ENCODE data around the gene NUP210.

Gene NUP210

DNA sequence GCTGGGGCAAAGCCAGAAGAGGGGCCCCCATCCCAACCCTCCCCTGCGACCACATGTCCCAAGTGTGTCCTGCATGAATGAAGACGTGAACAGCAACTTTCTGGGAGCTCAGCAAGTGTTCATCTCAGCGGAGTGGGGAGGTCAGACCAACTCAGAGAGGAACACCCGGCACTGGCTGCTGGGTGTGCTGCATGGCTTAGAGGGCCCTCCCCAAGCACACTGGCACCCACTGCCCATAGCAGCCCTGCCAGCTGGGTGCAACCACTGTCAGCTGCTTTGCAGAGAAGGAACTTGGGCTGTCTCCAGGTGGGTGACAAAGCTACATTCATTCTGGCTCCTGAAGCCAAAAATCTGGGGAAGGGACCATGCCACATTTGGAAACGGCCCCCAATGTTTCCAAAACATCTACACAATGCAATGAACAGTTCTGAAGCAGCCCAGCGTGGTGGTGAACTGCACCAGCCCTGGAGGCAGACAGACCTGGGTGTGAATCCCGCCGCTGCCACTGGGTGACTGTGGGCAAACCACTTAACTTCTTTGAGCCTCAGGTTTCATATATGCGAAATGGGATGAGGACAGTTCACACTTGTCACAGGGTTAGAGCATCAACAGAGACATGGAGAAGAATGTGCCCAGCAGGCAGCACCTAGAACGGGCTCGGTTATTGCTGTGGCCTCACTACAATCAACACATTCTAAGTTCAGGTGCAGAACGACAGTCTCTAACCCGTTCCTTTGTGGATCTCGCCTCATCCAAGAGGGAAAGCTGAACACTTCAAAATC lies 145.4 kb downstream of the NUP210 start:
- TF ChIP-seq GATA2 (IDR thresholded peaks at IDR 0.05; ENCODE audit: low read depth, low read length) (no peak), GATA3 (IDR thresholded peaks at IDR 0.05; ENCODE audit: low read depth, low read length) (no peak)

DNA sequence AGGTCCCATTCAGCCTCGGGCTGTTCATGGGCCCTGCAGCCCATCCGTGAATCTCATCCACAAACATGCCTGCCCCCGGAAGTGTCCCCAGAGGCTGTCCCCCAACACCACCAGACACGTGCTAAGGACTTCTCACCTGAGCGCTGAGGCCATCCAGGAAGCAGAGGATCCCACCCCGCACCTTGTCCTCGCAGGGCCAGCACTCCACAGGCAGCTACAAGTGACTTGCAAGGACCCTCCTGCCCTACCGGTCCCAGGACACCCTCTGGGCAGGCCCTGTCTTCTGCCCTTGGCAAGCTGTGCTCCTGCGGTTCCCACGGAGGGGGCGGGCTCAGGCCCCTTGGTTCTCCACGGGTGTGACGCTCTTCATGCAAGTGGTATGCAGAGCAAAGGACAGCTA lies 146.0 kb downstream of the NUP210 start:
- no peak for TF ChIP-seq GATA2 (IDR thresholded peaks at IDR 0.05; ENCODE audit: low read depth, low read length)
- no peak for TF ChIP-seq GATA3 (IDR thresholded peaks at IDR 0.05; ENCODE audit: low read depth, low read length)

DNA sequence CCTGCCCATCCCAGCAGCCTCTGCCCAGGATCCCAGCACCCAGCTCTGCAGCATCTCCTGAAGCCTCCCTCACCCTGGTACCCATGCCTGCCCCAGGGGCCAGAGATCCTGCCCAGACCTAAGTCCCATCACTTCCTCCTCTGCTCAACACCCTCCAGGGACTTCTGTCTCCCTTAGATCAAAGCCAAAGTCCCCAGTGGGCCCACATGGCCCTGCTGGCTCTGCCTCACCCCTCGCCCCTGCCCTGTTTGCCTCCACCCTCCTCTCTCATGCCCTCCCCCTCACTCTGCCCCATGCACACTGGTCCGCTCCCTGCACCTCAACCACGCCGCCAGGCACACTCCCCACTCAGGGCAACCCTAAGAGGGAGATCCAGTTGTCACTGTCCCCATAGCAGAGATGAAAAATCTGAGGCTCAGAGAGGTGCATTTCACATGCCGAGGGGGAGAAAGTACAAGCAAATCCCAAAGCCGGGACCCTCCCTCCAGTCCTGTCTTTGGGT lies 146.5 kb downstream of the NUP210 start:
- TF ChIP-seq GATA3 (IDR thresholded peaks at IDR 0.05; ENCODE audit: low read depth, low read length) = no peak
- TF ChIP-seq GATA2 (IDR thresholded peaks at IDR 0.05; ENCODE audit: low read depth, low read length) = no peak

DNA sequence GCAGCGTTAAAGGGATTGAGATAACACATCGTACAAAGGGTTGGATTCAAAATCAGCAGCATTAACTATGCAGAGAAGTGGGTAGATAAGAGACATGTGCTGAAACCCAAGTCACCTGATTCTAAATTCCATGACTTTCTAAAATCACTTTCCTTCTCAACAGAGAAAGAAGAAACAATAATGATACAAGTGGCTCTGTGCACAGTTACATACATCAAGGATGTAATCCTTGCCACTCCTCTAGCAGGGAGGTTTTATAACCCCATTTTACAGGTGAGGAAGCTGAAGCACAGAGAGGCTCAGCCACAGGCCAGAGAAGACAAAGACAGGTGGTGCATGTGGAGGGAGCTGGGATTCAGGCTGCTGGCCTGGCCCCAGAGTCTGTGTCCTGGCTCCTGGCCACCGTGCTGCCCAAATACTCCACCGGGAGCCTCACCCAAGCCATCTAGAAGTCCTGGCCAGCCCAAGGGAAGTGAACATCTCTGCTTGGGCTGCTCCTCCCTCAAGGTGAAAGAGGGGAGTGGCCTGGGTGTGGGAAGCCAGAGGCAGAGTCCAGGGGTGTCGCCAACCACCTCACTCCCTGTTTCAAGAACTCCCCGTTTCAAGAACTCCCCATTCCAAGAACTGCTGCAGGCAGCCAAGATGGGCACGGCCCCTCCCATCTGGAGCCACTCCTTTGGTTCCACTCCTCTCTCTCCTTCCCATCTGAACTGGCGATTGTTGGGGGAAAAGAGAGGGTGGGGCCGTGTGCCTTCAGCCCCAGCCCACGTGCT lies 147.1 kb downstream of the NUP210 start:
- TF ChIP-seq GATA3 (IDR thresholded peaks at IDR 0.05; ENCODE audit: low read depth, low read length) (no peak), GATA2 (IDR thresholded peaks at IDR 0.05; ENCODE audit: low read depth, low read length) (no peak)

DNA sequence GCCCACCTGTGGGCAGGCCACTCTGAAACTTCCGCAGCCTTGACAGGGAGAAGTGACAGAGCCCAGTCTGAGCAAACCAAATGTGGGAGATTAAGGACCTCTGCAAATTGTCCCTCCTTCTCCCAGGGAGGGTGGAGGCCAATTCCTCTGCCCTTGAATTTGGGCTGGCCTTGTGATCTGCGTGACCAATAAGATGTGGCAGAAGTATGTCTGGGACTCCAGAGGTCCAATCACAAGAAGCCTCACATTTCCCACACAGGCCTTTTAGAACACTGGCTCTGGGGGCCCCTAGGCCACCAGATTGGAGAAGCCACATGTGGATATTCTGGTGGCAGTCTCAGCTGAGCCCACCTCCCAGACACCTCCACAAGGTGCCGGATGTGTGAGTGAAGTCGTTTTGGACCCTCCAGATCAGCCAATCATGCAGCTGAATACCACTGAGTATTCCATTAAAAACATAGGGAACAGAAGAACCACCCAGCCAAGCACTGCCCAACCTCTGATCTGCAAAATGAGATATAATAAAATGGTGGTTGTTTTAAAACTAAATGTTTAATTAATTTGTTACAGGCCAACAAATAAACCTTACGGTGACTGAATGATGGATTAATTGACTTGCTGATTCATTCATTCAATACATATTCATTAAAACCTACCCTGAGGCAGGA lies 150.3 kb downstream of the NUP210 start:
- TF ChIP-seq GATA2 (IDR thresholded peaks at IDR 0.05; ENCODE audit: low read depth, low read length) (no peak), GATA3 (IDR thresholded peaks at IDR 0.05; ENCODE audit: low read depth, low read length) (no peak)

DNA sequence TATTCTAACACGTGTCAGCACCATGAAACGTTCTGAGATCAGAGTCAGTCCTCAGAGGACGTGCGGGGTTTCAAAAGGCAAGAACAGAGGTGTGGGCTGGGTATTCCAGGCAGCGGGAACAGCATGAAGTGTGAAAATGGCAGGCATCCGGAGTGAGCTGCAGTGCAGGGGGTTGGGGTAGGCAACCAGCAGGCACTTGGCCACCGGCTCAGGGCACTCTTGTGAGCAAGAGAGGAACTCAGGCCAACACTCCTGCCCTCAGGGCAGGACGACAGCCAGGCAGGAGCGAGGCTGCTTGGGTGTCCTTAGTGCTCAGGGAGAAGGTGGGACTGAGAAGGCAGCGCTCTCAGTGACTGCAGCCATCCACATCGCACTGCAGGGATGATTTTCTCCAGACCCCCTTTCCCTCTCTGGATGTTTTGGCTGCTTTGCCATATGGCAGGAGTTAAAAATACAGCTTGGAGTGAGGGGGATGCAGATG lies 151.1 kb downstream of the NUP210 start:
- no peak for TF ChIP-seq GATA2 (IDR thresholded peaks at IDR 0.05; ENCODE audit: low read depth, low read length)
- TF ChIP-seq GATA3 (IDR thresholded peaks at IDR 0.05; ENCODE audit: low read depth, low read length) = no peak

DNA sequence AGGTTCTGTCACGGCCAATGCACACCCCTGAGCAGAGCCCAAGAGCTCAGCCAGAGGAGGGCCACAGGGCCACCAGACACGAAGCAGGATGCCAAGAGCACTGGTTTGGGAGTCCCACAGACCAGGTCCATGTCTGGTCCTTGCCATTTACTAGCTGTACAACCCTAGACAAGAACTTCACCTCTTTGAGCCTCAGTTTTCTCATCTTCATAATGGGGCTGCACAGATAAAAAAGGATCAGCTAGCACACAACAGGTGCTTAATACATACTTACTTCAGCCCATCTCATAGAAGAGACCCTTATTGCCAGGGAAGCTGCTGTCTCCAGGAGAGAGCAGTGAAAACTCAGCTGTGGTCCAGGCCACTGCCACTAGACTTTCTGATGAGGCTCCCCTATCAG lies 152.0 kb downstream of the NUP210 start:
- no peak for TF ChIP-seq GATA2 (IDR thresholded peaks at IDR 0.05; ENCODE audit: low read depth, low read length)
- TF ChIP-seq GATA3 (IDR thresholded peaks at IDR 0.05; ENCODE audit: low read depth, low read length) = no peak

DNA sequence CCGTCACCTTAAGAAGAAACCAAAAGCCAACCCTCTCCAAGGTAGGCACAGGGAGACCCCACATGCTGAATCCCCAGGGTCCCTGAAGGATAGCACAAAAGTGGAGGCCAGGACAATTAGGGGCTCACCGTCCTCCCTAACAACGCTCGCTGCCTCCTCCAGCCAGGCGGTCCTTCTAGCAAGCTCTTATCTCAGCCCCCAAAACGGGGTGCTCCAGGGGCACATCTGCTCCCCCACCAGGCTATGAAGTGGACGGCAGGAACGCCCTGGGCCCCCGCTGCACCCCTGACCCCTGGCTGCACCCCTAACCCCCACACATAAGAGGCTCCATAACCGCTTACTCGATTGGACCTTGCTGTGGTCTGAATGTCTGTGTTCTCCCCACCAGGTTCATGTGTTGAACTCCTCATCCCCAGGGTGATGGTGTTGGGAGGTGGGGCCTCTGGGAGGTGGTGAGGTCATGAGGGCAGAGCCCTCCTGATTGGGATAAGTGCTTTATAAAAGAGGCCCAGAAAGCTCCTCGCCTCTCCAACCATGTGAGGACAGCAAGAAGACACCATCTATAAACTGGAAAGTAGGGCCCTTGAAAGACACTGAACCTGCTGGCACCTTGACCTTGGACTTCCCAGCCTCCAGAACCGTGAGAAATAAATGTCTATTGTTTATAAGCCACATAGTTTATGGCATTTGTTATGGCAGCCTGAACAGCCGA lies 153.3 kb downstream of the NUP210 start:
- no peak for TF ChIP-seq GATA2 (IDR thresholded peaks at IDR 0.05; ENCODE audit: low read depth, low read length)
- no peak for TF ChIP-seq GATA3 (IDR thresholded peaks at IDR 0.05; ENCODE audit: low read depth, low read length)
